Measurements from ENCODE around the gene RABGAP1L.

RABGAP1L gene

DNA sequence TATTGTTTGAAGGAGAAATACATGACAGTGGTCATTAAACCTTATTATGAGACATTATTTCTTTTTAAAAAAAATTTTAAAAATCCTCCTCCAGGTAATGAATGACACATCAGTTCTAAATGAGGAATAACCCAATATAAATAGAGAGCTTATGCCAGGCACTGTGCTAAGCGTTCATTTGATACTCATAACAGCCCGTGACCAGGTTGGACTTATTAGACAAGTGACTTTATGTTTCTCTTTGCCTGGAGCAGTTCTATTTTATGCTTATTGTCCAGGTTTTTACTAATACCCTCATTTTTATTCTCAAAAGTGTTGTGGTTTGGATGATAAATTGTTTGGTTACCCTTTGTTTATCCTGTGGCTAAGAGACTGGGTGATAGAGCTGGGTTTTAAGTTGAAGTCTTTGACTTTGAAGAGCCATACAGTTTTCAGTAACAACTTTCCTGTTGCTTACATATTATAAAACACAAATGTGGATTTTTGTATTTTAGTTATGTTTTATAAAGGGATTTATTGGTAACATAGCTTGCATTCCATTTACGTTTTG lies 84.2 kb downstream of the RABGAP1L start:
- ChIA-PET POLR2A (no interaction called here), CTCF (interaction anchor here (0.9 to 2.0 kb wide), 3 partner anchors 15 to 501 kb away, joined by 3 to 4 read pairs (median 3); no protein-coding TSS in a partner anchor)
- H3K36me3 ChIP-seq (ENCODE audit: control insufficient read depth in 2 of 2, insufficient read depth in 1 of 2, low read length in 2 of 2), result peaks cover 5 to 38% of the 10 kb centered on the region in 2 experiments

DNA sequence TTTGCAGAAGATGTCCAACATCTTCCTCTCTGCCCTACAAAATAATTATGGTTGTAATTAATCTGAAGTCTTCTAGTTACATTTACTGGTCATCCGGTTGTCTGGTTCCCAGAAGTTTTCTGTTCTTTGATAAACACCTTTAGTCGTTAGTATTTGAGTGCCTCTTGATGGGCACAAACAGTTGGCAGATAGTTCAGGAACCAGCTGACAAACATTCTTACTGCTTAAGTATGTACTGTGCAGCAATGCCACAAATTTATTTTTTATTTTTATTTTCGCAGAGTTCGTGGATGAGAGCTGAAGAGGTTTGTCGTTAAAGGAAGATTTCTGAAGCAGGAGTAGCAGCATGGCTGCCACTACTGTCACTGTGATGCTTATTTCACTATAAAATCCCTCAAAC lies 84.7 kb downstream of the RABGAP1L start:
- Histone ChIP-seq H3K4me3 (ENCODE audit: low read depth, low read length) (no peak overlapping the region), H3K27ac (ENCODE audit: extremely low read depth, low read depth, low read length) (no peak overlapping the region), H3K4me1 (ENCODE audit: control insufficient read depth, insufficient read depth, low read length) (no peaks in the 10 kb centered on the region), H3K36me3 (ENCODE audit: control insufficient read depth in 2 of 2, insufficient read depth in 1 of 2, low read length in 2 of 2) (peaks cover 5 to 38% of the 10 kb centered on the region in 2 experiments), H3K9me3 (ENCODE audit: control insufficient read depth, insufficient read depth, low read depth, low read length) (no peaks in the 10 kb centered on the region)
- CTCF ChIA-PET, result interaction anchor here (0.6 to 2.0 kb wide), 4 partner anchors 14 to 501 kb away, joined by 3 to 4 read pairs (median 3); no protein-coding TSS in a partner anchor
- TF ChIP-seq, protein P1, sequence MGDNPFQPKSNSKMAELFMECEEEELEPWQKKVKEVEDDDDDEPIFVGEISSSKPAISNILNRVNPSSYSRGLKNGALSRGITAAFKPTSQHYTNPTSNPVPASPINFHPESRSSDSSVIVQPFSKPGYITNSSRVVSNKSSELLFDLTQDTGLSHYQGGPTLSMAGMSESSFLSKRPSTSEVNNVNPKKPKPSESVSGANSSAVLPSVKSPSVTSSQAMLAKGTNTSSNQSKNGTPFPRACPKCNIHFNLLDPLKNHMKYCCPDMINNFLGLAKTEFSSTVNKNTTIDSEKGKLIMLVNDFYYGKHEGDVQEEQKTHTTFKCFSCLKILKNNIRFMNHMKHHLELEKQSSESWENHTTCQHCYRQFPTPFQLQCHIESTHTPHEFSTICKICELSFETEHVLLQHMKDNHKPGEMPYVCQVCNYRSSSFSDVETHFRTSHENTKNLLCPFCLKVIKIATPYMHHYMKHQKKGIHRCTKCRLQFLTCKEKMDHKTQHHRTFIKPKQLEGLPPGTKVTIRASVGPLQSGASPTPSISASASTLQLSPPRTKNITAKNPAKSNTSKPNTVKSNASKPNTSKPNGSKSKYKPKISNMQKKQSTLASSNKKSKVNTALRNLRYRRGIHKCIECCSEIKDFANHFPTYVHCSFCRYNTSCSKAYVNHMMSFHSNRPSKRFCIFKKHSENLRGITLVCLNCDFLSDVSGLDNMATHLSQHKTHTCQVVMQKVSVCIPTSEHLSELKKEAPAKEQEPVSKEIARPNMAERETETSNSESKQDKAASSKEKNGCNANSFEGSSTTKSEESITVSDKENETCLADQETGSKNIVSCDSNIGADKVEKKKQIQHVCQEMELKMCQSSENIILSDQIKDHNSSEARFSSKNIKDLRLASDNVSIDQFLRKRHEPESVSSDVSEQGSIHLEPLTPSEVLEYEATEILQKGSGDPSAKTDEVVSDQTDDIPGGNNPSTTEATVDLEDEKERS (tag by site-specific recombination; IDR thresholded peaks at IDR 0.05), result no peak
- TF ChIP-seq ZNF544 (tag by site-specific recombination; IDR thresholded peaks at IDR 0.05), result no peak
- no peak for TF ChIP-seq ZNF768 (tag by site-specific recombination; IDR thresholded peaks at IDR 0.05)
- TF ChIP-seq ZEB2 (tag by site-specific recombination; IDR thresholded peaks at IDR 0.05), result no peak
- TF ChIP-seq ZFP37 (tag by site-specific recombination; IDR thresholded peaks at IDR 0.05), result no peak
- no peak for TF ChIP-seq SCRT1 (tag by site-specific recombination; IDR thresholded peaks at IDR 0.05; ENCODE audit: borderline replicate concordance)
- TF ChIP-seq, protein P2, sequence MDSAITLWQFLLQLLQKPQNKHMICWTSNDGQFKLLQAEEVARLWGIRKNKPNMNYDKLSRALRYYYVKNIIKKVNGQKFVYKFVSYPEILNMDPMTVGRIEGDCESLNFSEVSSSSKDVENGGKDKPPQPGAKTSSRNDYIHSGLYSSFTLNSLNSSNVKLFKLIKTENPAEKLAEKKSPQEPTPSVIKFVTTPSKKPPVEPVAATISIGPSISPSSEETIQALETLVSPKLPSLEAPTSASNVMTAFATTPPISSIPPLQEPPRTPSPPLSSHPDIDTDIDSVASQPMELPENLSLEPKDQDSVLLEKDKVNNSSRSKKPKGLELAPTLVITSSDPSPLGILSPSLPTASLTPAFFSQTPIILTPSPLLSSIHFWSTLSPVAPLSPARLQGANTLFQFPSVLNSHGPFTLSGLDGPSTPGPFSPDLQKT (IDR thresholded peaks at IDR 0.05; ENCODE audit: borderline replicate concordance, low read depth, low read length), result no peak
- TF ChIP-seq ZNF121 (tag by site-specific recombination; IDR thresholded peaks at IDR 0.05), result no peak
- no peak for TF ChIP-seq TRIM28 (IDR thresholded peaks at IDR 0.05; ENCODE audit: borderline replicate concordance, low read length)
- POLR2A ChIA-PET, result no interaction called here

More for the DNA sequence above, 84.2 kb downstream of the RABGAP1L start:
- Histone ChIP-seq H3K9me3 (ENCODE audit: control insufficient read depth, insufficient read depth, low read depth, low read length) (no peaks in the 10 kb centered on the region), H3K4me3 (ENCODE audit: low read depth, low read length) (no peak overlapping the region), H3K27ac (ENCODE audit: extremely low read depth, low read depth, low read length) (no peak overlapping the region), H3K4me1 (ENCODE audit: control insufficient read depth, insufficient read depth, low read length) (no peaks in the 10 kb centered on the region)
- TF ChIP-seq MEIS1 (CRISPR knock-in tag; IDR thresholded peaks at IDR 0.05; ENCODE audit: borderline replicate concordance) (no peak), GLI4 (tag by site-specific recombination; IDR thresholded peaks at IDR 0.05) (no peak), ZNF585B (tag by site-specific recombination; IDR thresholded peaks at IDR 0.05) (no peak), ZNF350 (tag by site-specific recombination; IDR thresholded peaks at IDR 0.05) (no peak), ZNF560 (tag by site-specific recombination; IDR thresholded peaks at IDR 0.05; ENCODE audit: borderline replicate concordance) (no peak)
- TF ChIP-seq, protein P3, sequence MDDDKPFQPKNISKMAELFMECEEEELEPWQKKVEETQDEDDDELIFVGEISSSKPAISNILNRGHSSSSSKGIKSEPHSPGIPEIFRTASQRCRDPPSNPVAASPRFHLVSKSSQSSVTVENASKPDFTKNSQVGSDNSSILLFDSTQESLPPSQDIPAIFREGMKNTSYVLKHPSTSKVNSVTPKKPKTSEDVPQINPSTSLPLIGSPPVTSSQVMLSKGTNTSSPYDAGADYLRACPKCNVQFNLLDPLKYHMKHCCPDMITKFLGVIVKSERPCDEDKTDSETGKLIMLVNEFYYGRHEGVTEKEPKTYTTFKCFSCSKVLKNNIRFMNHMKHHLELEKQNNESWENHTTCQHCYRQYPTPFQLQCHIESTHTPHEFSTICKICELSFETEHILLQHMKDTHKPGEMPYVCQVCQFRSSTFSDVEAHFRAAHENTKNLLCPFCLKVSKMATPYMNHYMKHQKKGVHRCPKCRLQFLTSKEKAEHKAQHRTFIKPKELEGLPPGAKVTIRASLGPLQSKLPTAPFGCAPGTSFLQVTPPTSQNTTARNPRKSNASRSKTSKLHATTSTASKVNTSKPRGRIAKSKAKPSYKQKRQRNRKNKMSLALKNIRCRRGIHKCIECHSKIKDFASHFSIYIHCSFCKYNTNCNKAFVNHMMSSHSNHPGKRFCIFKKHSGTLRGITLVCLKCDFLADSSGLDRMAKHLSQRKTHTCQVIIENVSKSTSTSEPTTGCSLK (tag by site-specific recombination; IDR thresholded peaks at IDR 0.05), result no peak

DNA sequence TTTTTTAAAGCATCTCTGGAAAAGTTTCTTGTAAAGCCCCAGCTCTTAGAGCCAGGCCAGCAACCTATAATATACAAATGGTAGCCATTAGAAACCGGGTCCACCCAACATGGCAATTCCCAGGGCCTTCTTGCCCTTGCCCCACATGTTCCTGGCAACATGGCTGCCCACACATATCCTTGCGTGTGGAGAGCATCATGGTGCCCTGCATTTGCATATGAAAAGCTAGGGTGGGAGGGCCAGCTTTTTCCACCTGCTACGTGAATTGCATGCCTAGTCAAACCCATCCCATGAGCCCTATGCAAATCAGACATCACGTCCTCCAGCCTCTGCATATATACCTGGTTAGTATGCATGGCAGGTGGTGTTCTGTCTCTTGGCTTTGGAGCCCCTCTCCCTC lies 88.2 kb downstream of the RABGAP1L start:
- Histone ChIP-seq H3K4me1 (ENCODE audit: control insufficient read depth, insufficient read depth, low read length) (no peaks in the 10 kb centered on the region), H3K9me3 (ENCODE audit: control insufficient read depth, insufficient read depth, low read depth, low read length) (no peaks in the 10 kb centered on the region), H3K36me3 (ENCODE audit: control insufficient read depth in 2 of 2, insufficient read depth in 1 of 2, low read length in 2 of 2) (peaks cover 5 to 27% of the 10 kb centered on the region in 2 experiments), H3K4me3 (ENCODE audit: low read depth, low read length) (no peak overlapping the region), H3K27ac (ENCODE audit: extremely low read depth, low read depth, low read length) (no peak overlapping the region)
- TF ChIP-seq, protein P3 (tag by site-specific recombination; IDR thresholded peaks at IDR 0.05), result no peak
- TF ChIP-seq ZNF19 (tag by site-specific recombination; IDR thresholded peaks at IDR 0.05; ENCODE audit: low read depth) (no peak), KLF16 (tag by site-specific recombination; IDR thresholded peaks at IDR 0.05) (no peak)
- POLR2A ChIA-PET, result no interaction called here
- CTCF ChIA-PET, result no interaction called here

Measured in HEK293 (cell line).